ENCODE results near the gene TBC1D8.

GRCh38 chr2:101116841-101117552 lies 34.2 kb downstream of the TBC1D8 start:
- TF ChIP-seq CTCF (IDR thresholded peaks at IDR 0.05) (no peak), EZH2 (IDR thresholded peaks at IDR 0.05) (no peak), EZH2phosphoT487 (IDR thresholded peaks at IDR 0.05) (no peak)

Data from neural progenitor cell (in vitro differentiated cells).